Stimulated activated CD4-positive, alpha-beta T cell treated with anti-CD3 and anti-CD28 coated beads, TNF-alpha, amount 100 ng/mL, for 24 hours (primary cell): ENCODE measurements around the gene NTSR2.
"Not testable (repeated sequence)": the region's sequence is repeated elsewhere in the genome, so short reads cannot be mapped to it uniquely, and the experiment has no call there.

ENCODE experiments used
- DNase-seq, 3 experiments: peaks; one replicate each; pipeline ENCODE4 v3.0.0-alpha.2; 2020; ENCODE audit warnings: low read depth in 3 of 3

The NTSR2 gene

GRCh38 chr2:11679486-11680181, 9.6 kb upstream of the NTSR2 start:
- DNase-seq: no peak

DNA sequence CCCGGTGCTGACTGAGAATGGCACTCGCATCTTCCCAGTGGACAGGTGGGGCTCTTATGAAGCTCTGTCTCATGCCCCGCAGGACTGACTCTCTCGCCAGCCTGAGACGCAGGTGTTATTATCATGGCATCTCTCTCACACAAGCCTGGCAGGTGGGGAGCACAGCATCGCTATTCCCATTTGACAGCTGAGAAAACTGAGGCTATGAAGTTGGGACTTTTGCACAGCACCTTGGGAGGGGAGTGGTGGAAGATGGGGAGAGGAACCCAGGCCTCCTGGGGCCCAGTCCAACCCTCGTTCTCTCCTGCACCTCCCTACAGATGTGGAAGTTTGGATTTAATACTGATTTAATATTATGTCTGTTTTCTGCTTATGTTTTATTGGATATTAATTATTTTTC, 9.0 kb upstream of the NTSR2 start:
- no peak for DNase-seq

DNA sequence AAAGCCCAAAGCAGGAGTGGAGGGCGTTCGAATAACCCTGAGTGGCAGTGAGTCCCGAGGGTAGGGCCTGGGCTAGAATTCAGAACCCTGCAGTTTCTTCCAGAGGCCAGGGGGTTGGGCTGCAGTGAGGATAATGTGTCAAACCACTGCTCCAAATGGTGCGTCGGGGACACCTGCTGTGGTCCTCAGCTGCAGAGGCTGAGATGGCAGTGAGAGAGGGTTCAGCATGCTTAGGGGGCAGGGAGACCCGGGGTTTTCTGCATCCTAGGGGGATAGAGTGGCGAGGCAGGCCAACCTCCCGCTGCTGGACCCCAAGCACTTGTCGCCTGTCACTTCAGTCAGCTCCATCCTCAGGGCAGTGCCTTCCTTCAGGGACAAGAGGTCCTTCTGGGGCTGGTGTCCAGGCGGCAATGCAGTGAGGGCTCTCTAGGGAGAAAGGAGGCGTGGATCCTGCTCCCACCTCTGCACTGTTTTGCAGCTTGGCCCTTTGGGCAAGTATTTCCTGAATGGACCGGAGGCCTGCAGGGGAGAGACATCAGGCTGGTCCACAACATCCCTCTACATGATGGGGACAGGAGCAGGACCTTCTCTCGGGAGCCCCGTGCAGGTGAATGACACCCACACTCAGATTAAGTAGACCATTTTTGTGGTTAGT, 8.4 kb upstream of the NTSR2 start:
- no peak for DNase-seq

DNA sequence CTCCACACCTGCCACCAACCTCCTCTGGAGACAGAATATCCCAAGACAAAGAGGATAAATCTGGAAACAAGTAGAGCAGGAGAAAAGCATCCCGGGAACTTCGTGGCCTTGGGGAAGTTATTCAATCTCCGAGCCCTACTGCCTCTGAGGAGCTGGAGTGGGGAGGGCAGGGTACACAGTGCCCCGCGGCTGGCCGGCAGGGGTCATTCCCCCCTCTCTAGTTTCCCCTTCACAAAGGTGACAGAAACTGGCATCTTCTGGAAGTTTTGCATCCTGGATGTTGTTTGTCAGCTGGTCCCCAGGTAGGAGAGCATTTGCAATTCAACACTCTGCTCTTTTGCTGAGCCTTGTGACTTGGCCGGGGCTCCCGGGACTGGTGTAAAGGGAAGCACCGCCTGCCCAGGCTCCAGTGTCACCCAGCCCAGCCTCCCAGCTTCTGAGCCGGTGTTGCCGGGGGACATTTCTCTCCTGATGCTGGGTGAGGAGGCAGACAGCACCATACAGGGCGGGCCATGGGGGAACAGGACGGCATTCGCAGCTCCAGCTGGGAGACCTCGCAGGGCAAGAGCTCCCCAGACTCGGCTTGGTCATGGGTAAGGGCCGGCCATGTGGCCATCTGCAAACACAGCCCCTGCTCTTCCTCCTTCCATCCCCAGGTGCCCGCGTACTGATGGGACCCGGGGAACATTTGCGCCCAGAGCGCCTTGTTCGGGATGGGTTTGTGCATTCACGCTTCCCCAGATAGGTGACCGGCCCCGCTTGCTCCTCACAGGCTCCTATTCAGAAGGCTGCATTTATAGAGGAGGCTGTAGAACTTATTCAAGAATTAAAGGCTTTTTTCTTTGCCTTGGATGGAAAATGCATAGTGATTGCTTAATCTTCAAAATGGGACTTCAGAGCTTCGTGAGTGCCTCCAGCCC, 7.4 kb upstream of the NTSR2 start:
- DNase-seq: no peak

- no peak for DNase-seq
These were observed 6.6 kb upstream of the NTSR2 start for GRCh38 chr2:11676640-11677039.

- DNase-seq: no peak
These were observed 5.6 kb upstream of the NTSR2 start for GRCh38 chr2:11675423-11676112.

- no peak for DNase-seq
These were observed 5.0 kb upstream of the NTSR2 start for GRCh38 chr2:11674983-11675382.

GRCh38 chr2:11672407-11672806, 2.4 kb upstream of the NTSR2 start:
- no peak for DNase-seq

DNA sequence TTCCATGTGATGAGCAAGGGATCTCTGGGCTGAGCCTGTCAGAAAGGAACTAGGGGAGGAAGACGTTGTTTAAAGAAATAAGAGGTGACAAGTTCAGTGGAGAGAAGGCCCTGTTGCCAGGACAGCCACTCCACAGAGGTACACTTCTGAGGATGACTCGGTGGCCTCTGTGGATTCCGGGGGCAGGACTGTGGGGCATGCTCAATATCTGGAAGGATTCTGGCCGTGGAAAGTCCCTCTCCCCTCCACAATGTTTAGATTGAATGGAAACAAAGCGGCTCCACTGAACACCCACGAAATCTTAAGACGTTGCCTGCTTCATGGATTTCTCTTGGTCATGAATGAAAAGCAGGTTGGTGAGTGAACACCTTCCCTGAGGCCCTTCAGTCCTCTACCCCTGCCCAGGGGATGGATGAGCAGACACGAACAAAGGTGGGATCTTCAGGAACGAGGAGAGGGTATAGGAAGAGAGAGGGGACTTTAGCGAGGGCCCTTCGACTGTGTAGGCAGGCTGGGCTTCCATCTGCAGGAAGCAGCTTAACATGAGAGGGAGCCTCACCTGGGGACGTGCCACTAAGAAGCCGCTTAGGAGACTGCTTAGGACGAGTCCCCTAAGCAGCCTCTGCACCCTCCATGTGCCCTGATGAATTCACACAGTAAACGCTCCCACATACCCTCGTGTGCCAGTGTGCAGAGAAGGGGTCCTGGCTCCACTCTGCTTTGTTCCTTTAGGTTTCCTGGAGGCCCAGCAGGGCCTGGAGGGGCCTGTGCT, 1.9 kb downstream of the NTSR2 start:
- DNase-seq: no peak

GRCh38 chr2:11667194-11667593, 2.8 kb downstream of the NTSR2 start:
- DNase-seq: no peak

DNA sequence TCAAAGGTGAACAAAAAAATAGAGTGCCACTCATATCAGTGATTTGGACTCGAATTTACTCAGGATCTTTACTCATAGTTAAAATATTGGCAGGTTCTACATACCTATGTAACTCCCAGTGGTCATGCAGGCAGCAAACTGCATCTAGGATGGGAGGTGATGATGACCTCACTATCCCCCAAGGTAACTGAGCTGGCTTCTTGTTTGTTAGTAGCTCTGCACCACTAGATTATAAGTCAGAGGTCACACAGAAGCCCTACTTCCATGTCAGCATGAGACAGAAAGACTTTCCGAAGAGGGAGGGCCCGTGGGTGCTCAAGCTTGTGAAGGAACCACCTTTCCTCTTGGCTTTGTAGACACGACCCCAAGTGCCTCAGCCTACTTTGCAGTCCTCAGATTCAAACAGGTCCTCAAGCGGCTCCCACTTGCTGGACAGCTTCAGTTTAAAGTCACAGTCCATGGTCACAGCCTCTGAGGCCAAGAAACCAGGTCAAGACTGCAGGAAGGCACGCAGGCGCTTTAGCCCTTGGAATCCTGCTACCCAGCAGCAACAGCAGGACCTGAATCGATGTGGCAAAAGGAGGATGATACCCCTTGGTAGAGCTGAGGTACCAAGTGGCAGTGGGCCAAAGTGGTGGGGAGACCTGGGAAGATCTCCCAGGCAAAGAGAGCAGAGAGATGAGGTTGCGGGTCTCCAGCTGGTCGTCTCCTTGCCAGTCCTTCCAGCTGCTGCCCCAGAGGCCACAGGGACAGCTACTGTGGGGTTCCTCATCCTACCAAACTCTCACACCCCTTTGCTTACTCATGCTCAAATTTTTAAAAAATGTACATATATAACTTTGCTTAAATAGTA, 4.3 kb downstream of the NTSR2 start:
- no peak for DNase-seq

- DNase-seq: no peak
These were observed 5.0 kb downstream of the NTSR2 start for GRCh38 chr2:11665028-11665427.

DNA sequence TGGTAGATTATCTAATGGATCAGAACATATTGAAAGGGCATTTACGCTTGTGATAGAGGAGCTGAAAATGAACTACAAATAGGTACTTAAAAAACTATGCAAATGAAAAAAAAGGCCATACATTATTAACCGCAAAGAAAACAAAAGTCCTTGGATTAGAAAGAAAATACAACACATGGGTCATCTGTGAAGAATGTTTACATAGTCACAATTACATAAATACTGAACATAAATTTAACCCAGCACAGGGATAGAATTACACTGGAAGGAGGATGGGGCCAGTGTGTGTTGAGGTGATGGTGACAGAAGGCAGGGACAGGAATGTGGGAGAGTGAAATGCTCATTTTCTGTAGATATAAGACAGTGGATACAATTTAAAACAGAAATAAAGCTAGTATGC, 6.6 kb downstream of the NTSR2 start:
- no peak for DNase-seq

- no peak for DNase-seq
These were observed 7.1 kb downstream of the NTSR2 start for GRCh38 chr2:11662882-11663281.

- no peak for DNase-seq
These were observed 8.0 kb downstream of the NTSR2 start for GRCh38 chr2:11661891-11662435.

- DNase-seq: not testable (repeated sequence)
These were observed 9.6 kb downstream of the NTSR2 start for GRCh38 chr2:11660396-11660795.

- no peak for DNase-seq
These were observed 10.1 kb downstream of the NTSR2 start for GRCh38 chr2:11659851-11660250.

GRCh38 chr2:11659115-11659475, 10.9 kb downstream of the NTSR2 start:
- DNase-seq: no peak

DNA sequence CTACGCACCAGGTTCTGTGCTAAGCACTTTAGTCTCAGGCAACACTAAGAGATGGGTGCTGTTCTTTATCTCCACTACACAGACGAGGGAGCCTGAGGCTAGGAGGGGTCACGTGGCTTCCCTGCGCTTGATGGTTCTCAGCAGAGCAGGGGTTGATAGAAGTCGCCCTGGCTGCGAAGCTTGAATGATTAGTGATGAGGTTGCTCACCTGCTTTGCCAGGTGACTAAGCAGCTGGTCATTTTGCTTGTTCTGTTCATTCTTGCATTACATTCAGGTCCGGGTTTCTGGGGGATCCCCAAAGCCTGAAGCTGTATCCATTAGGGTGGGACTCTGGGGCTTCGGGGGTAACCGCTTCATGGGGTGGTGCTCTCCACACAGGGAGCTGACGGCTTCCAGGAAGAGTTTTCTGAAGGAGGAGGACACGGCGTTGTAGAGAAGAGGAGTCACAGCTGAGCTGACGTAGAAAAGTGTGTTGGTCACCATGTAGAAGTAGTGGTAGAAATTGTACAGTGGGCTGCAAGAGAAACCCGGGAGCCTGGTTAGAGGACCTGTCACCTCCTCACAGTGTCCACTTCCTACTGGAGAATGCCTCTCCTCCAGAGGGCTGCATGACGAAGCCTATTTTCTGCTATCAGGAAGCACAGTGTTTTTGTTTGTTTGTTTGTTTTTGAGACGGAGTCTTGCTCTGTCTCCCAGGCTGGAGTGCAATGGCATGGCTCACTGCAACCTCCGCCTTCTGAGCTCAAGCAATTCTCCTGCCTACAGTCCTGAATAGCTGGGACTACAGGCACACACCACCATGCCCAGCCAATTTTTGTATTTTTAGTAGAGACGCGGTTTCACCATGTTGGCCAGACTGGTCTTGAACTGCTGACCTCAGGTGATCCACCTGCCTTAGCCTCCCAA, 11.5 kb downstream of the NTSR2 start:
- no peak for DNase-seq
